Hepatocyte (in vitro differentiated cells): Measurements from ENCODE around the gene KIF2A. TPM values are rescaled to one million over a fixed set of nuclear protein-coding genes. Genes with fewer than 3 reads are reported as not detected.

Source experiments
- DNase-seq: peaks from one replicate; pipeline ENCODE4 v3.0.0-alpha.2; 2016; ENCODE audit warnings: low spot score
- H2AFZ ChIP-seq: fragments of 200-600 bp; sonication (generic); 2 replicates; pipeline ENCODE4 v1.6.0; 2016; ENCODE audit warnings: antibody characterized with exemption, mild to moderate bottlenecking
- H3K27ac ChIP-seq: fragments of 200-600 bp; sonication (generic); 2 replicates; pipeline ENCODE4 v1.5.1; 2016; ENCODE audit warnings: mild to moderate bottlenecking
- H3K27me3 ChIP-seq: fragments of 200-600 bp; sonication (generic); 2 replicates; pipeline ENCODE4 v1.6.1; 2016
- H3K36me3 ChIP-seq: fragments of 200-600 bp; sonication (generic); replicated peaks from 2 replicates; pipeline ENCODE4 v1.5.1; 2016; ENCODE audit warnings: low read depth; ENCODE audit not compliant: insufficient read depth
- H3K4me1 ChIP-seq: fragments of 200-600 bp; sonication (generic); 2 replicates; pipeline ENCODE4 v1.5.1; 2016; ENCODE audit warnings: mild to moderate bottlenecking, moderate library complexity; ENCODE audit not compliant: insufficient read depth
- H3K4me2 ChIP-seq: fragments of 200-600 bp; sonication (generic); 2 replicates; pipeline ENCODE4 v1.6.0; 2016
- H3K4me3 ChIP-seq: fragments of 200-600 bp; sonication (generic); 2 replicates; pipeline ENCODE4 v1.5.1; 2016; ENCODE audit warnings: mild to moderate bottlenecking
- H3K79me2 ChIP-seq: fragments of 200-600 bp; sonication (generic); 2 replicates; pipeline ENCODE4 v1.6.0; 2017; ENCODE audit warnings: mild to moderate bottlenecking
- H3K9me2 ChIP-seq: fragments of 200-600 bp; sonication (generic); replicated peaks from 2 replicates; pipeline ENCODE4 v1.6.0; 2017; ENCODE audit warnings: mild to moderate bottlenecking; ENCODE audit not compliant: insufficient read depth
- H3K9me3 ChIP-seq: fragments of 200-600 bp; sonication (generic); 2 replicates; pipeline ENCODE4 v1.5.1; 2016; ENCODE audit warnings: low read depth, mild to moderate bottlenecking
- H4K20me1 ChIP-seq: fragments of 200-600 bp; sonication (generic); 2 replicates; pipeline ENCODE4 v1.6.0; 2016; ENCODE audit warnings: mild to moderate bottlenecking; ENCODE audit not compliant: insufficient read depth, poor library complexity, severe bottlenecking
- EZH2 ChIP-seq: fragments of 200-600 bp; sonication (generic); IDR thresholded peaks from 2 replicates; pipeline ENCODE4 v1.6.1; 2016; ENCODE audit warnings: antibody characterized with exemption, mild to moderate bottlenecking, borderline replicate concordance
- EZH2phosphoT487 ChIP-seq: fragments of 200-600 bp; sonication (generic); IDR thresholded peaks from one replicate; pipeline ENCODE4 v1.6.1; 2018; ENCODE audit warnings: antibody characterized with exemption, mild to moderate bottlenecking, low read depth, moderate library complexity; ENCODE audit not compliant: unreplicated experiment, severe bottlenecking
- WGBS: methylation state at CpG from one replicate; pipeline ENCODE4 v1.1.6; 2016; ENCODE audit warnings: low lambda C conversion rate; ENCODE audit errors: missing lambda C conversion rate; 5-methylcytosine and 5-hydroxymethylcytosine counted together
- polyA plus RNA-seq: library from polyadenylated mRNA; unstranded; fragments of >200 nt; fragmentation: Nextera tagmentation; extraction: Ambion mirVana; gene quantifications from 2 replicates; pipeline ENCODE4 v1.2.1, GENCODE V29; 2016
- total RNA-seq: library from RNA; depleted of rRNA; stranded (reverse); fragments of >200 nt; gene quantifications from 2 replicates; pipeline ENCODE4 v1.2.3, GENCODE V29; 2014
- TF ChIP-seq, protein P1 (sequence below): fragments of 200-600 bp; sonication (generic); IDR thresholded peaks from 2 replicates; pipeline ENCODE4 v1.5.1; 2016; ENCODE audit warnings: antibody characterized with exemption, mild to moderate bottlenecking; ENCODE audit not compliant: poor library complexity

KIF2A gene
- total and polyA plus RNA-seq, 2 experiments from 2014 or later: 28.3 to 46.9 TPM

DNA sequence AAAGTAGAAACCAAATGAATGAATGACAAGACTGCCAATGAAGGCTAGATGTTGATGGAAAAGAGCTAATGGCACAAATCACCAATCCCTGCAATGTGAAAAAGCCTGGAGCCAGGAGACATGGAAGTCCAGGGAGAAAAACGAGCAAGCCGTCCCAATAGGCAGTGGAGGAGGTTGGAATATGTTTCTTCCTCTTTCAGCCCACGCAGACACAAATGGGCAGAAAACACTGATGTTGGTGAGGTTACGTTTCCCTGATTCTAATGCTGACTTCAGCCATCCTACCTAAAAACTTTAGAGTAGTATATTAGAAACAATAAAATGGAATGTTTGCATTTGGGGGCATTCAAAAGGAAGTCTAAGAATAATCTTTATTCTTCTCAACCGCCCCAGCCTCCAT, 23.9 kb upstream of the KIF2A start:
- Histone ChIP-seq H3K9me3 (no peaks in the 10 kb centered on the region), H3K4me3 (no peak overlapping the region), H3K79me2 (no peaks in the 10 kb centered on the region), H2AFZ (no peak overlapping the region), H3K36me3 (no peaks in the 10 kb centered on the region), H4K20me1 (no peaks in the 10 kb centered on the region), H3K4me2 (no peak overlapping the region), H3K27ac (peak overlapping the region; percentile 79), H3K4me1 (peaks cover 6% of the 10 kb centered on the region), H3K9me2 (no peaks in the 10 kb centered on the region), H3K27me3 (no peaks in the 10 kb centered on the region)
- 81% methylated on average over 5 of the region's 5 CpGs for WGBS
- no peak for TF ChIP-seq EZH2
- TF ChIP-seq EZH2phosphoT487: no peak
- TF ChIP-seq, protein P1, sequence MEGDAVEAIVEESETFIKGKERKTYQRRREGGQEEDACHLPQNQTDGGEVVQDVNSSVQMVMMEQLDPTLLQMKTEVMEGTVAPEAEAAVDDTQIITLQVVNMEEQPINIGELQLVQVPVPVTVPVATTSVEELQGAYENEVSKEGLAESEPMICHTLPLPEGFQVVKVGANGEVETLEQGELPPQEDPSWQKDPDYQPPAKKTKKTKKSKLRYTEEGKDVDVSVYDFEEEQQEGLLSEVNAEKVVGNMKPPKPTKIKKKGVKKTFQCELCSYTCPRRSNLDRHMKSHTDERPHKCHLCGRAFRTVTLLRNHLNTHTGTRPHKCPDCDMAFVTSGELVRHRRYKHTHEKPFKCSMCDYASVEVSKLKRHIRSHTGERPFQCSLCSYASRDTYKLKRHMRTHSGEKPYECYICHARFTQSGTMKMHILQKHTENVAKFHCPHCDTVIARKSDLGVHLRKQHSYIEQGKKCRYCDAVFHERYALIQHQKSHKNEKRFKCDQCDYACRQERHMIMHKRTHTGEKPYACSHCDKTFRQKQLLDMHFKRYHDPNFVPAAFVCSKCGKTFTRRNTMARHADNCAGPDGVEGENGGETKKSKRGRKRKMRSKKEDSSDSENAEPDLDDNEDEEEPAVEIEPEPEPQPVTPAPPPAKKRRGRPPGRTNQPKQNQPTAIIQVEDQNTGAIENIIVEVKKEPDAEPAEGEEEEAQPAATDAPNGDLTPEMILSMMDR: no peak
- DNase-seq: no peak

DNA sequence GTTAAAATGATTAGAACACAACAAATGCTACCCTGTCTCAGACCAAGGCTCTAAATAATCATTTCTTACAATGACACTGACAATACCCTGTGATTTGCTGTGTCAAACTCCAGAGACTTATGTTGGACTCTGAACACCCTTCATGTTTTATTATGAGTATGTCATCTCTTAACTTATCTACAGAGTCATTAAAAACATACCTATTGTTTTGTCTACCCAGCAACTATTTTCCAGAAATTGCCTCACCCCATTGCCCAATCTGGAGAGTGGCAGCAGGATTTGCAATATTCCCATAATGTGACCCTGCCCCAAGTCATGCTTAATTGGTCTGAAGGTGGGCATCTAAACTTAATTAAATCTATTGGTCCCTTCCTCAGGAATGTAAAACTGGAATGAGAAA, 23.0 kb upstream of the KIF2A start:
- no peaks in the 10 kb centered on the region for H3K36me3 ChIP-seq
- TF ChIP-seq, protein P1: no peak
- TF ChIP-seq EZH2phosphoT487: no peak
- TF ChIP-seq EZH2: no peak
- peak; percentile 12 for DNase-seq
- no peaks in the 10 kb centered on the region for H3K27me3 ChIP-seq
- H3K9me3 ChIP-seq: no peaks in the 10 kb centered on the region
- peak overlapping the region; percentile 79 for H3K27ac ChIP-seq
- peaks cover 6% of the 10 kb centered on the region for H3K4me1 ChIP-seq
- no peaks in the 10 kb centered on the region for H3K79me2 ChIP-seq
- H3K9me2 ChIP-seq: no peaks in the 10 kb centered on the region
- H4K20me1 ChIP-seq: no peaks in the 10 kb centered on the region
- H3K4me2 ChIP-seq: peak overlapping the region; percentile 45
- no peak overlapping the region for H2AFZ ChIP-seq
- no peak overlapping the region for H3K4me3 ChIP-seq

DNA sequence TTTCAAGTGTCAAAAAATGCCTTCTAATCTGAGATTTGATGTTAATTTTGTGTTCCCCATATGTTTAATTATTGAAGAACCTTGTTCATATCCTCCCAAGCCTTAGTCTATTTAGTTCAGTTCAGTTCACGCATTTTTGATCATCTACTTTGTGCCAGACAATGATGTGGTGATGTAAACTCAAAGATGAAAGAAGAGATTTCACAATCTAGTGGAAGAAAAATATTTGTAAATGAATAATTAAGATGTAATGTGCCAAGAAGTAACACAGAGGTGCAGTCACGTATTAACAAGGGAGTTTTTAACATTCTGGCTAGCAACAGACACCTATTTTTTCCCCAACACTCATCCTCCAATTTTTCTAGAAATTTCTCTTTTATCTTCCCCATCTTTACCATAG, 22.1 kb upstream of the KIF2A start:
- WGBS: 96% methylated on average over 2 of the region's 2 CpGs
- peak overlapping the region; percentile 72 for H3K27ac ChIP-seq
- no peaks in the 10 kb centered on the region for H4K20me1 ChIP-seq
- H3K36me3 ChIP-seq: no peaks in the 10 kb centered on the region
- H3K27me3 ChIP-seq: no peaks in the 10 kb centered on the region
- no peaks in the 10 kb centered on the region for H3K9me2 ChIP-seq
- no peak for DNase-seq
- no peaks in the 10 kb centered on the region for H3K9me3 ChIP-seq
- no peak overlapping the region for H2AFZ ChIP-seq
- H3K4me3 ChIP-seq: no peak overlapping the region
- TF ChIP-seq EZH2phosphoT487: no peak
- TF ChIP-seq, protein P1: no peak
- no peak for TF ChIP-seq EZH2
- peaks cover 6% of the 10 kb centered on the region for H3K4me1 ChIP-seq
- H3K79me2 ChIP-seq: no peaks in the 10 kb centered on the region
- no peak overlapping the region for H3K4me2 ChIP-seq
